Vagina (tissue), 2 donors: Measurements from ENCODE around the gene GPR142.

Experiments used
- CTCF ChIP-seq, 3 experiments: fragments of 450-650 bp in 2 of 3; fragments of 200-600 bp in 1 of 3; sonication (generic) in 1 of 3; IDR thresholded peaks; one replicate each; pipeline ENCODE4 v1.5.1; 2017 to 2019; ENCODE audit warnings: antibody characterized with exemption in 3 of 3, mild to moderate bottlenecking in 2 of 3, moderate library complexity in 2 of 3
- POLR2A ChIP-seq, 2 donors: fragments of 450-650 bp; IDR thresholded peaks; one replicate each; pipeline ENCODE4 v1.6.1; 2017; ENCODE audit warnings: antibody characterized with exemption in 2 of 2, mild to moderate bottlenecking in 2 of 2, moderate library complexity in 2 of 2

GRCh38 chr17:74402048-74402447 lies 34.7 kb downstream of the GPR142 start:
- TF ChIP-seq CTCF (IDR thresholded peaks at IDR 0.05) (no peak), POLR2A (IDR thresholded peaks at IDR 0.05) (no peak)
